HCT116 (cell line): ENCODE data around the gene SHISA7. TPM values are rescaled to one million over a fixed set of nuclear protein-coding genes. Genes with fewer than 3 reads are reported as not detected.

Experiments used
- ATAC-seq: fragments of 200-7000 bp; cut with Tn5 transposase; 2 replicates; pipeline ENCODE4 v1.9.1; 2020; ENCODE audit warnings: mild to moderate bottlenecking, moderate library complexity
- BruUV-seq: library from RNA; stranded (reverse); fragments of 400-500 nt; replicated peaks from 2 replicates; lab custom pipeline; 2021; lab: Mats Ljungman, UMichigan
- CTCF ChIA-PET: fragments of 300-600 bp; sonication (Branson Sonifier 250); formaldehyde crosslinking; loops from one replicate; lab custom pipeline; 2021; ENCODE audit warnings: antibody characterized with exemption; lab: Charles Lee
- POLR2A ChIA-PET: fragments of 300-600, 350-600 bp; sonication (Branson Sonifier 250); formaldehyde crosslinking; loops from one replicate; lab custom pipeline; 2021; ENCODE audit warnings: antibody characterized with exemption; lab: Charles Lee
- RAD21 ChIA-PET, 2 experiments: fragments of 300-600 bp; sonication (Branson Sonifier 250); formaldehyde crosslinking; loops; one replicate each; lab custom pipeline; 2023; ENCODE audit warnings: low total read pairs in 2 of 2; ENCODE audit not compliant: uncharacterized antibody in 2 of 2, unreplicated experiment in 2 of 2, low non-redundant PET in 1 of 2; lab: Charles Lee
- DNase-seq: peaks from one replicate; pipeline ENCODE4 v3.0.0-alpha.2; 2010; ENCODE audit warnings: low read depth, low spot score
- H2AFZ ChIP-seq: fragments of 200-600 bp; shearing (Covaris generic), sonication (generic); 2 replicates; pipeline ENCODE4 v1.6.1; 2017; ENCODE audit warnings: low read depth, mixed run types, mixed read lengths, antibody characterized with exemption, low read length; ENCODE audit not compliant: poor library complexity, severe bottlenecking
- H3K27ac ChIP-seq: 2 replicates; pipeline ENCODE4 v1.5.1; 2012; ENCODE audit warnings: low read depth, low read length
- H3K27me3 ChIP-seq: fragments of 200-600 bp; sonication (generic); 2 replicates; pipeline ENCODE4 v1.6.1; 2016; ENCODE audit warnings: mixed run types, low read length, mixed read lengths; ENCODE audit not compliant: insufficient read depth
- H3K36me3 ChIP-seq, 2 experiments: fragments of 200-500 bp in 1 of 2; fragments of 200-600 bp in 1 of 2; sonication (Bioruptor generic) in 1 of 2; sonication (generic) in 1 of 2; 2 replicates each; pipeline versions ENCODE4 v1.5.1 to v1.6.1; 2014 to 2016; ENCODE audit warnings: low read length in 2 of 2, inconsistent platforms in 1 of 2, mixed read lengths in 1 of 2, mixed run types in 1 of 2; ENCODE audit not compliant: insufficient read depth in 2 of 2, control insufficient read depth in 1 of 2
- H3K4me1 ChIP-seq, 2 experiments: fragments of 200-600 bp in 1 of 2; sonication (generic) in 1 of 2; 2 replicates each; pipeline versions ENCODE4 v1.5.1 to v1.6.1; 2012 to 2017; ENCODE audit warnings: low read length in 2 of 2, inconsistent platforms in 1 of 2, mild to moderate bottlenecking in 1 of 2, mixed read lengths in 1 of 2, mixed run types in 1 of 2, moderate library complexity in 1 of 2; ENCODE audit not compliant: insufficient read depth in 2 of 2, control insufficient read depth in 1 of 2
- H3K4me2 ChIP-seq: fragments of 200-600 bp; sonication (generic); 2 replicates; pipeline ENCODE4 v1.6.1; 2017; ENCODE audit warnings: mixed run types, low read length, mixed read lengths
- H3K4me3 ChIP-seq, 2 experiments: fragments of 200-600 bp in 1 of 2; sonication (generic) in 1 of 2; replicated peaks in 1 of 2; 2 replicates each; pipeline ENCODE4 v1.5.1; 2011 to 2016; ENCODE audit warnings: low read length in 2 of 2, control low read depth in 1 of 2, low read depth in 1 of 2, mild to moderate bottlenecking in 1 of 2, mixed read lengths in 1 of 2, mixed run types in 1 of 2
- H3K79me2 ChIP-seq: fragments of 200-600 bp; sonication (generic); 2 replicates; pipeline ENCODE4 v1.6.1; 2017; ENCODE audit warnings: mild to moderate bottlenecking, mixed run types, low read length, moderate library complexity, mixed read lengths; ENCODE audit not compliant: insufficient read depth
- H3K9ac ChIP-seq: fragments of 200-600 bp; sonication (generic); 2 replicates; pipeline ENCODE4 v1.6.1; 2016; ENCODE audit warnings: low read length, mixed read lengths
- H3K9me2 ChIP-seq: fragments of 200-600 bp; sonication (generic), shearing (Covaris generic); 2 replicates; pipeline ENCODE4 v1.6.1; 2017; ENCODE audit warnings: mixed run types, mild to moderate bottlenecking, moderate library complexity; ENCODE audit not compliant: insufficient read depth
- H3K9me3 ChIP-seq, 2 experiments: fragments of 200-500 bp in 1 of 2; fragments of 200-600 bp in 1 of 2; sonication (Bioruptor generic) in 1 of 2; sonication (generic) in 1 of 2; 2 replicates each; pipeline ENCODE4 v1.6.1; 2014 to 2017; ENCODE audit warnings: low read length in 2 of 2, mixed read lengths in 2 of 2, inconsistent platforms in 1 of 2, low read depth in 1 of 2, mild to moderate bottlenecking in 1 of 2, mixed run types in 1 of 2, moderate library complexity in 1 of 2; ENCODE audit not compliant: control insufficient read depth in 1 of 2, insufficient read depth in 1 of 2
- H4K20me1 ChIP-seq: fragments of 200-600 bp; sonication (generic), shearing (Covaris generic); 2 replicates; pipeline ENCODE4 v1.6.1; 2017; ENCODE audit warnings: mixed run types, mild to moderate bottlenecking, moderate library complexity; ENCODE audit not compliant: insufficient read depth
- CBX3 ChIP-seq: IDR thresholded peaks from 2 replicates; pipeline ENCODE4 v1.6.1; 2012; ENCODE audit warnings: low read depth
- CTCF ChIP-seq, 3 experiments: fragments of 200-600 bp in 1 of 3; sonication (generic) in 1 of 3; IDR thresholded peaks in 2 of 3; conservative IDR thresholded peaks in 1 of 3; 2 replicates each; pipeline ENCODE4 v1.5.1; 2012 to 2017; ENCODE audit warnings: low read depth in 2 of 3, low read length in 2 of 3, antibody characterized with exemption in 1 of 3, borderline replicate concordance in 1 of 3, control low read depth in 1 of 3, mild to moderate bottlenecking in 1 of 3, mixed read lengths in 1 of 3, mixed run types in 1 of 3, moderate library complexity in 1 of 3; ENCODE audit not compliant: insufficient read depth in 1 of 3
- EZH2phosphoT487 ChIP-seq: fragments of 200-600 bp; IDR thresholded peaks from 2 replicates; pipeline ENCODE4 v1.6.1; 2018; ENCODE audit warnings: antibody characterized with exemption, borderline replicate concordance
- FOSL1 ChIP-seq: IDR thresholded peaks from 2 replicates; pipeline ENCODE4 v1.6.1; 2012; ENCODE audit warnings: low read depth
- MAX ChIP-seq: IDR thresholded peaks from 2 replicates; pipeline ENCODE4 v1.6.1; 2012
- POLR2A ChIP-seq: IDR thresholded peaks from 2 replicates; pipeline ENCODE4 v1.7.0; 2011; ENCODE audit warnings: borderline replicate concordance; ENCODE audit not compliant: insufficient read depth, insufficient read length; ENCODE audit errors: extremely low read depth
- REST ChIP-seq: IDR thresholded peaks from 2 replicates; pipeline ENCODE4 v1.6.1; 2012; ENCODE audit warnings: low read depth
- ZNF274 ChIP-seq: fragments of 200-500 bp; sonication (Bioruptor generic); IDR thresholded peaks from 2 replicates; pipeline ENCODE4 v1.6.1; 2014; ENCODE audit warnings: mild to moderate bottlenecking, low read depth, low read length, inconsistent platforms
- intact Hi-C: fragments of 100-400 bp; cut with micrococcal nuclease; formaldehyde crosslinking; loops from 2 replicates; pipeline ENCODE4 v1.10.0; 2022
- total RNA-seq: library from RNA; stranded (reverse); gene quantifications from one replicate; pipeline ENCODE4 v1.2.1, GENCODE V29; 2021; ENCODE audit not compliant: unreplicated experiment

Gene SHISA7
- total RNA-seq, 1 experiment from 2014 or later, result not detected

GRCh38 chr19:55481148-55481793, 38.2 kb upstream of the SHISA7 start:
- Histone ChIP-seq H4K20me1 (no peaks in the 10 kb centered on the region), H3K27me3 (no peaks in the 10 kb centered on the region), H3K79me2 (peaks cover 26% of the 10 kb centered on the region), H3K9ac (no peak overlapping the region), H3K4me1 (peaks cover 19 to 31% of the 10 kb centered on the region in 2 experiments), H3K36me3 (no peaks in the 10 kb centered on the region), H3K4me2 (no peak overlapping the region), H3K9me3 (no peaks in the 10 kb centered on the region), H2AFZ (no peak overlapping the region)
- ATAC-seq, result no peak
- no TSS peak for BruUV-seq
- POLR2A ChIA-PET, result no interaction called here
- CTCF ChIA-PET, result no interaction called here
- no peak for TF ChIP-seq POLR2A
- no peak for TF ChIP-seq FOSL1
- TF ChIP-seq MAX, result no peak
- no peak for TF ChIP-seq EZH2phosphoT487
- TF ChIP-seq CBX3, result no peak
- no peak for TF ChIP-seq ZNF274
- no peak for TF ChIP-seq REST
- no peak for TF ChIP-seq CTCF (IDR thresholded peaks at IDR 0.05 in 2 of 3, conservative IDR thresholded peaks at IDR 0.05 in 1 of 3; ENCODE audit: borderline replicate concordance in 1 of 3, insufficient read depth in 1 of 3, low read depth in 2 of 3, low read length in 2 of 3)
- TF ChIP-seq, all 23 proteins: peak for 0
- RAD21 ChIA-PET, result no interaction called here
- no peak for DNase-seq
- Histone ChIP-seq H3K9me2 (no peaks in the 10 kb centered on the region), H3K27ac (no peak overlapping the region), H3K4me3 (no peak overlapping the region)
- intact Hi-C loops, result no loop called here
